Stimulated activated memory B cell treated with anti-CD40 and anti-IgM and Interleukin-4, amounts not matched to agents 10 μg/mL and 1 μg/mL and 100 μg/mL, for 72 hours (primary cell): ENCODE results near the gene VPS51.
A peak's percentile ranks its signal among the peaks of the same experiment; 100 is the strongest.

Source experiments
- ATAC-seq: fragments of 150-1000 bp; cut with Tn5 transposase; 2 replicates; pipeline ENCODE4 v1.10.0; 2021
- H3K27ac Mint-ChIP-seq: one replicate; pipeline ENCODE4 v1.8.0; 2022; ENCODE audit warnings: mild to moderate bottlenecking, mixed read lengths
- H3K27me3 Mint-ChIP-seq: one replicate; pipeline ENCODE4 v1.8.0; 2022; ENCODE audit warnings: mixed read lengths
- H3K36me3 Mint-ChIP-seq: one replicate; pipeline ENCODE4 v1.8.0; 2022; ENCODE audit warnings: mixed read lengths
- H3K4me1 Mint-ChIP-seq: one replicate; pipeline ENCODE4 v1.8.0; 2022; ENCODE audit warnings: mixed read lengths
- H3K4me3 Mint-ChIP-seq: one replicate; pipeline ENCODE4 v1.8.0; 2022; ENCODE audit warnings: mild to moderate bottlenecking, moderate library complexity, mixed read lengths
- H3K9me3 Mint-ChIP-seq: one replicate; pipeline ENCODE4 v1.8.0; 2022; ENCODE audit warnings: mixed read lengths

The VPS51 gene

GRCh38 chr11:65095974-65096806, at the start of gene VPS51:
Gene VPS51 (plus strand): TSS chr11:65096214. CDS start chr11:65096251, 37 bp downstream.
- peak; percentile 98 for ATAC-seq
- Mint-ChIP-seq H3K9me3 (no peaks in the 10 kb centered on the region), H3K4me1 (peaks cover 17% of the 10 kb centered on the region), H3K27ac (peak within 1 kb of the TSS; percentile 82), H3K36me3 (peaks cover 5% of the 10 kb centered on the region), H3K27me3 (no peaks in the 10 kb centered on the region), H3K4me3 (peak within 1 kb of the TSS; percentile 89)

DNA sequence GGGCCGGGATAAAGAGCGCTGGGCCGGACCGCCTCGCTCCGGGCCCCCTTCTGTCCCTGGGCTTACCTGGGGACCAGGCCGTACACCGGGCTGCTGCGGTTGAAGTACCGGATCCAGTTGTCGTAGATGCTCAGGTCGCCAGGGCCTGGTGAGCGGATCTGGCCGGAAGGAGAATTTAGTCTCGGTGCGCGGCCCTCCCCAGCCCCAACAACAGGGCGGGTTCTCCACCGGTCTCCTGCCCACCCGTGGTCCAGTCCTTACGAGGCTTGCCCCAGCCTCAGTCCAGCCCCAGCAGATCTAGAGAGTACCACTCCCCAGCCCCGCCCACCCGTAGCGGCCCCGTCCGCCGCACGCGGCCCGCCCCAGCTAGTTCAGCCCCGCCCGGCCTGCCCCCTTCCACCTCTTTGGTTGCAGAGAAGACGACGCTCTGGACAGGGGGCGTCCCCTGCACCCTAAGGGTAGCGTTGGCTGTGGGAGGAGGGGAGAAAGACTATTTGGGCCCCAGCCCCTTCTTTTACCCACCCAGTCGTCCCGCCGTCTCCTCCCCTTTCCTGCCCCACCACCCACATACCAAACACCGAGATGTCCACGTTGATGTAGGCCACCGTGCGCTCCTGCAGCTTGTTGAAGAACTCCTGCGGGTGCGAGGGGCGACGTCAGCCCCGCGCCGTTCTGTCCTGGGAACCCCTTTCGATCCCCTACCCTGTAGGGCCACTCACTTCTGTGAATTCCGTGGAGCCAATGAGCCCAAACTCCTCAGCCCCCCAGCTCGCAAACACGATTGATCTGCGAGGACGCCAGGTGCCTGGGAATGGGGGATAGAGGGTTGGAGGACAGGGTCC, 48.2 kb upstream of the VPS51 start:
- Mint-ChIP-seq H3K9me3 (no peaks in the 10 kb centered on the region), H3K4me3 (peak overlapping the region; percentile 82), H3K36me3 (peaks cover 11% of the 10 kb centered on the region), H3K4me1 (peaks cover 17% of the 10 kb centered on the region), H3K27ac (peak overlapping the region; percentile 85), H3K27me3 (no peaks in the 10 kb centered on the region)
- peak; percentile 76 for ATAC-seq

DNA sequence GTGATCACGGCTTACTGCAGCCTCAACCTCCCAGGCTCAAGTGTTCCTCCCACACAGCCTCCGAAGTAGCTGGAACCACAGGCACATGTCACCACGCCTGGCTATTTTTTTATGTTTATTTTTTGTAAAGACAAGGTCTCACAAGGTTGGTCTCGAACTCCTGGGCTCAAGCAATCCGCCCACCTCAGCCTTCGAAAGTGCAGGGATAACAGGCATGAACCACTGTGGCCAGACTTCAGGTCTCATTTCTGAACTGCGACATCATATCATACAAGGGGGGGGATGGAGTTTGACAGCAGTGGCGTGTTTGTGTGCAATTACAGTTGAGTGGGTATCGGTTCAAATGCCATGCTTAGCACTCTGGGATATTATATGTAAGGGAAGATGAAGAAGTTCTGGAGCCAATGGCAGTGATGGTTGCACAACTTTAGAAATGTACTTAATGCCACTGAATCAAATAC, 44.6 kb upstream of the VPS51 start:
- peaks cover 43% of the 10 kb centered on the region for H3K4me1 Mint-ChIP-seq
- no peaks in the 10 kb centered on the region for H3K27me3 Mint-ChIP-seq
- no peaks in the 10 kb centered on the region for H3K9me3 Mint-ChIP-seq
- H3K4me3 Mint-ChIP-seq = no peak overlapping the region
- no peak for ATAC-seq
- H3K27ac Mint-ChIP-seq = no peak overlapping the region
- no peaks in the 10 kb centered on the region for H3K36me3 Mint-ChIP-seq

DNA sequence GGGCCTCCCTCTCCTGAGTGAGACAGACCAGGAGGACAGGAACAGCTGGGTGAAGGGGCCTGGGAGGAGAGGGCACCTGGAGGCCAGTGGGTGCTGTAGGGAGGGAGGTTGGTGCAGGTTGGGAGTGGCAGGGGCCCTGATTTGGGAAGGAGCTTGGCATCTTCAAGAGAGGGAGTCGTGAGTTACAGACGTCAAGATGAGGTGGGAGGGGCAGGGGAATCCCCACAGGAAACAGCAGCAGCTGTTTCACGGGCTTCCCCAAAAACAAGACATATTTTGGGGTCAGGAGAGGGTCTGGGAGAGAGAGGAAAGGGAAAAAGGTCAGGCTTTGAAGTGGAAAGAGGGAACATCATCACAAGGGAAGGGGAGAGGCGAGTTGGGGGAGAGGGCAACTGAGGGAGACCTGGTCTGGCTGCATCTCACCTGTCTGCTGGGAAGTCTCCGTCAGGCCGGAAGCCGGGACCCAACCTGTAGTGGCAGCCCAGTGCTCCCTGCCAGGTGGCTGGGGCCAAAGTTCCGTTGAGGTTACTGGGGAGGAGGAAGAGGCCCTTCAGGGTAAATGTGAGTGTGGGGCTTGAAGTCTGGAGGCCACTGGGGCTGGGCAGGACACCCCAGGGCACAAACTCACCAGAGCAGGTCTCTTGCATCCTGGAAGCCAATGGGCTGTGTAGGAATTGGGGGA, 42.0 kb upstream of the VPS51 start:
- H3K27ac Mint-ChIP-seq = peak overlapping the region; percentile 57
- peak; percentile 58 for ATAC-seq

GRCh38 chr11:65055538-65055937, 40.5 kb upstream of the VPS51 start:
- no peaks in the 10 kb centered on the region for H3K36me3 Mint-ChIP-seq
- no peak for ATAC-seq
- H3K27ac Mint-ChIP-seq = no peak overlapping the region
- H3K27me3 Mint-ChIP-seq = peaks cover under 1% of the 10 kb centered on the region
- H3K4me3 Mint-ChIP-seq = no peak overlapping the region
- H3K9me3 Mint-ChIP-seq = no peaks in the 10 kb centered on the region
- H3K4me1 Mint-ChIP-seq = peaks cover 28% of the 10 kb centered on the region

More for the DNA sequence above, 42.0 kb upstream of the VPS51 start:
- Mint-ChIP-seq H3K9me3 (no peaks in the 10 kb centered on the region), H3K27me3 (no peaks in the 10 kb centered on the region), H3K4me3 (peak overlapping the region; percentile 30), H3K4me1 (peaks cover 28% of the 10 kb centered on the region), H3K36me3 (no peaks in the 10 kb centered on the region)

GRCh38 chr11:65056999-65057398, 39.0 kb upstream of the VPS51 start:
- Mint-ChIP-seq H3K4me1 (peaks cover 30% of the 10 kb centered on the region), H3K36me3 (no peaks in the 10 kb centered on the region), H3K27me3 (peaks cover 8% of the 10 kb centered on the region), H3K27ac (no peak overlapping the region), H3K9me3 (no peaks in the 10 kb centered on the region), H3K4me3 (no peak overlapping the region)
- no peak for ATAC-seq

GRCh38 chr11:65057526-65057925, 38.5 kb upstream of the VPS51 start:
- Mint-ChIP-seq H3K27me3 (peaks cover 8% of the 10 kb centered on the region), H3K36me3 (no peaks in the 10 kb centered on the region), H3K27ac (no peak overlapping the region), H3K9me3 (no peaks in the 10 kb centered on the region), H3K4me1 (peaks cover 35% of the 10 kb centered on the region), H3K4me3 (no peak overlapping the region)
- no peak for ATAC-seq

DNA sequence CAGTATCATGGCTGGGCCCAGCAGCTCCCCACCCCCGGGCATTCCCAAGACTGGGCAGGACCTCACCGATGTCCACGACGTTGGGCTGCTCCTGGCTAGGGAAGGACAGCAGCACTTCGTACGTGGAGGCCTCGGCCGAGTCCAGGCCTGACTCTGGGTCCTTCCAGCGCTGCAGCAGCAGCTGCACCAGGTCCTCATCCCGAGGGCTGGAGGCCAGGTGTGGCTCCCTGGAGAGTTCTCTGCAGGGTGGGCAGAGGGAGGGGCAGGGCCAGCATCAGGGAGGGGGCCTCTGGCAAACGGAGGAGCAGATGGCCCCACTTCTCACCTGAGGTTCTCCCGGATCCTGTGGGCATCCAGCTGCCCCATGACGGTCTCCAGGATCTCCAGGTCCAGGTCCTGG, 38.0 kb upstream of the VPS51 start:
- H3K36me3 Mint-ChIP-seq = no peaks in the 10 kb centered on the region

GRCh38 chr11:65058419-65059054, 37.5 kb upstream of the VPS51 start, which contains the start of gene NAALADL1:
Gene NAALADL1 (minus strand): TSS chr11:65058553. CDS start chr11:65058521, 32 bp downstream.
- Mint-ChIP-seq H3K36me3 (no peaks in the 10 kb centered on the region), H3K4me1 (peaks cover 28% of the 10 kb centered on the region), H3K27me3 (peaks cover 8% of the 10 kb centered on the region), H3K9me3 (no peaks in the 10 kb centered on the region), H3K27ac (no peak within 1 kb of the TSS), H3K4me3 (no peak within 1 kb of the TSS)
- ATAC-seq = no peak

More for the DNA sequence above, 38.0 kb upstream of the VPS51 start:
- no peak for ATAC-seq
- Mint-ChIP-seq H3K27ac (no peak overlapping the region), H3K27me3 (peaks cover 8% of the 10 kb centered on the region), H3K4me3 (no peak overlapping the region), H3K9me3 (no peaks in the 10 kb centered on the region), H3K4me1 (peaks cover 33% of the 10 kb centered on the region)

DNA sequence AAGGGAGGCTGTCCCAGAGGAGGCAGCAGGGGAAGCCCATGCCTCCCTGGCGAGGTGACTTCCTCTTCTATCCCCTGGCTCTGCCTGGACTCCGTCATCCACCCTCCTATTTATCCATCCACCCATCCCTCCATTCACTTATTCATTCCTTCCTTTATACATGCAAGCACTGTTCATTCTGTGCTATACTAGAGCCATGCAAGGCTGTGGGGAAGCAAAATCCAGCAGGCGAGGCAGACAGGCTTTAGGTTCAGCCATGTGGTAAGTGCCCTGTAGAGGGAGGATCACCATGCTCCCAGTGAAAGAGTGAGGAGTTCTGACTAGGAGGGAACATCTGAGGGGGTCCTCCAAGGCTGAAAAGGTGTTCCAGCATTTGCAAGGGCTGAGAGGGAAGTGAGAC, 36.5 kb upstream of the VPS51 start:
- no peaks in the 10 kb centered on the region for H3K9me3 Mint-ChIP-seq

GRCh38 chr11:65059959-65060824, 35.8 kb upstream of the VPS51 start:
- H3K9me3 Mint-ChIP-seq = no peaks in the 10 kb centered on the region
- H3K36me3 Mint-ChIP-seq = no peaks in the 10 kb centered on the region
- H3K27ac Mint-ChIP-seq = no peak overlapping the region
- no peak for ATAC-seq
- peaks cover 17% of the 10 kb centered on the region for H3K4me1 Mint-ChIP-seq
- no peak overlapping the region for H3K4me3 Mint-ChIP-seq
- H3K27me3 Mint-ChIP-seq = peaks cover 8% of the 10 kb centered on the region

More for the DNA sequence above, 36.5 kb upstream of the VPS51 start:
- ATAC-seq = no peak
- H3K27ac Mint-ChIP-seq = no peak overlapping the region
- H3K4me3 Mint-ChIP-seq = no peak overlapping the region
- H3K4me1 Mint-ChIP-seq = peaks cover 18% of the 10 kb centered on the region
- peaks cover 8% of the 10 kb centered on the region for H3K27me3 Mint-ChIP-seq
- H3K36me3 Mint-ChIP-seq = no peaks in the 10 kb centered on the region

- no peaks in the 10 kb centered on the region for H3K36me3 Mint-ChIP-seq
- peaks cover 8% of the 10 kb centered on the region for H3K27me3 Mint-ChIP-seq
- H3K27ac Mint-ChIP-seq = no peak overlapping the region
- H3K4me1 Mint-ChIP-seq = peaks cover 9% of the 10 kb centered on the region
- no peak for ATAC-seq
- no peak overlapping the region for H3K4me3 Mint-ChIP-seq
- H3K9me3 Mint-ChIP-seq = no peaks in the 10 kb centered on the region
Observed at GRCh38 chr11:65060913-65061408, 35.1 kb upstream of the VPS51 start.

- Mint-ChIP-seq H3K9me3 (no peaks in the 10 kb centered on the region), H3K27me3 (peaks cover 8% of the 10 kb centered on the region), H3K4me3 (no peak overlapping the region), H3K36me3 (no peaks in the 10 kb centered on the region), H3K4me1 (peaks cover 9% of the 10 kb centered on the region), H3K27ac (no peak overlapping the region)
- ATAC-seq = no peak
Observed at GRCh38 chr11:65063532-65063931, 32.5 kb upstream of the VPS51 start.

GRCh38 chr11:65064847-65065240, 31.2 kb upstream of the VPS51 start:
- no peak for ATAC-seq
- Mint-ChIP-seq H3K36me3 (no peaks in the 10 kb centered on the region), H3K4me1 (peaks cover 9% of the 10 kb centered on the region), H3K27me3 (peaks cover 8% of the 10 kb centered on the region), H3K9me3 (no peaks in the 10 kb centered on the region), H3K4me3 (no peak overlapping the region), H3K27ac (no peak overlapping the region)
